ENCODE data around the gene KCNAB1. TPM values are rescaled to one million over a fixed set of nuclear protein-coding genes. Genes with fewer than 3 reads are reported as not detected.

Gene KCNAB1
- total and polyA plus RNA-seq, 2 of the 8 experiments (the other 6 are each of a cell fraction or from before 2014, with no cell fraction given): 0.51 to 2.3 TPM

GRCh38 chr3:156465194-156465593, 344.8 kb downstream of the KCNAB1 start:
- no peak overlapping the region for H4K5ac ChIP-seq (ENCODE audit: insufficient read length, low read depth, low read length)
- no peak overlapping the region for H3K4me2 ChIP-seq (ENCODE audit: insufficient read depth in 1 of 2, low read depth in 2 of 2, low read length in 2 of 2)
- H3K4me1 ChIP-seq (replicated peaks in 1 of 4; ENCODE audit: control insufficient read depth in 3 of 4, insufficient read depth in 4 of 4, low read length in 3 of 4): peaks cover 0 to 9% (median 7%) of the 10 kb centered on the region in 4 experiments; a peak in 2 of 7 replicates
- H3K4ac ChIP-seq (replicated peaks; ENCODE audit: insufficient read length, low read depth, low read length): no peak overlapping the region
- FAIRE-seq: no peak
- H2BK12ac ChIP-seq (ENCODE audit: low read depth, low read length): no peak overlapping the region
- H4K20me1 ChIP-seq (replicated peaks in 1 of 2; ENCODE audit: control insufficient read depth in 1 of 2, insufficient read depth in 2 of 2, low read length in 2 of 2): no peaks in the 10 kb centered on the region
- H3K56ac ChIP-seq (replicated peaks; ENCODE audit: insufficient read length, low read depth, low read length): no peak overlapping the region
- H3K23me2 ChIP-seq (ENCODE audit: low read depth, low read length): no peaks in the 10 kb centered on the region
- DNase-seq (ENCODE audit: low read depth in 1 of 2, low spot score in 2 of 2): no peak
- no peak overlapping the region for H2BK15ac ChIP-seq (ENCODE audit: low read length)
- H3K36me3 ChIP-seq (ENCODE audit: control insufficient read depth in 2 of 4, insufficient read depth in 4 of 4, low read length in 3 of 4): no peaks in the 10 kb centered on the region
- H2BK120ac ChIP-seq (replicated peaks; ENCODE audit: low read depth, low read length): peak overlapping the region; percentile 5
- H2AK5ac ChIP-seq (ENCODE audit: low read depth, low read length): no peak overlapping the region
- no peak overlapping the region for H3K23ac ChIP-seq (ENCODE audit: insufficient read length)
- 80% methylated on average over 3 of the region's 3 CpGs; no CpG with 5 or more reads in 1 of the 2 experiments for WGBS, 2 experiments (ENCODE audit: extremely low coverage in 1 of 2, insufficient coverage in 1 of 2, insufficient read length in 1 of 2, insufficient replicate concordance in 2 of 2, low coverage in 1 of 2, low lambda C conversion rate in 2 of 2, missing lambda C conversion rate in 1 of 2)
- H4K8ac ChIP-seq (ENCODE audit: extremely low read depth, insufficient read depth, low read length): no peak overlapping the region
- H3K79me1 ChIP-seq (ENCODE audit: low read depth, low read length): no peaks in the 10 kb centered on the region
- ChIA-PET POLR2A (ENCODE audit: partially characterized antibody) (interaction anchor here (0.5 kb wide), 1 partner anchor 90 kb away, joined by 3 read pairs; the partner anchor contains the start of gene SSR3), CTCF (ENCODE audit: partially characterized antibody) (interaction anchor here (1.0 to 15.1 kb wide), 7 partner anchors 9 to 291 kb away, joined by 3 to 228 read pairs (median 4); no protein-coding TSS in a partner anchor)
- H3K27ac ChIP-seq (ENCODE audit: low read depth, low read length): no peak overlapping the region
- H3K18ac ChIP-seq (ENCODE audit: extremely low read depth, low read length): no peak overlapping the region
- no peak overlapping the region for H3K4me3 ChIP-seq (ENCODE audit: extremely low read depth in 1 of 4, insufficient read depth in 2 of 4, low read depth in 3 of 4, low read length in 4 of 4)
- no peak overlapping the region for H3K14ac ChIP-seq (ENCODE audit: insufficient read length)
- H3K9ac ChIP-seq (replicated peaks in 1 of 4; ENCODE audit: extremely low read depth in 1 of 4, low read depth in 3 of 4, low read length in 3 of 4): no peak overlapping the region
- no peaks in the 10 kb centered on the region for H3K27me3 ChIP-seq (replicated peaks in 1 of 4; ENCODE audit: control insufficient read depth in 3 of 4, extremely low read depth in 1 of 4, insufficient read depth in 3 of 4, low read length in 3 of 4)
- no peak overlapping the region for H2BK20ac ChIP-seq (ENCODE audit: low read length)
- no peaks in the 10 kb centered on the region for H3K79me2 ChIP-seq (ENCODE audit: control insufficient read depth in 1 of 2, insufficient read depth in 2 of 2, low read length in 2 of 2)
- no peak overlapping the region for H4K91ac ChIP-seq (replicated peaks; ENCODE audit: insufficient read length, low read length)
- H2AFZ ChIP-seq (ENCODE audit: low read length): peak overlapping the region; percentile 90; the same call in 1 of the 2 replicates
- no peak overlapping the region for H2BK5ac ChIP-seq (ENCODE audit: low read depth, low read length)
- H3K9me3 ChIP-seq (ENCODE audit: insufficient read depth in 2 of 2, low read depth in 1 of 2, low read length in 1 of 2): no peaks in the 10 kb centered on the region
- no peak for TF ChIP-seq BCL11A (IDR thresholded peaks at IDR 0.05; ENCODE audit: low read depth in 2 of 2, low read length in 2 of 2)
- TF ChIP-seq CHD1 (IDR thresholded peaks at IDR 0.05; ENCODE audit: low read depth, low read length): no peak
- TF ChIP-seq NRF1 (IDR thresholded peaks at IDR 0.05; ENCODE audit: low read depth, low read length): no peak
- TF ChIP-seq KDM5A (IDR thresholded peaks at IDR 0.05; ENCODE audit: low read length): no peak
- no peak for TF ChIP-seq KDM4A (IDR thresholded peaks at IDR 0.05; ENCODE audit: low read depth, low read length, severe bottlenecking)
- TF ChIP-seq RNF2 (IDR thresholded peaks at IDR 0.05; ENCODE audit: borderline replicate concordance, low read depth, low read length, missing control alignments, poor library complexity, severe bottlenecking): no peak

All from H1 (cell line).